COR-L47 (cell line): ENCODE results near the gene EPN2.
"Not testable (repeated sequence)": the region's sequence is repeated elsewhere in the genome, so short reads cannot be mapped to it uniquely, and the experiment has no call there.

ENCODE experiments used
- DNase-seq: peaks from one replicate; lab custom pipeline; 2025; lab: John Stamatoyannopoulos, UW

The EPN2 gene

DNA sequence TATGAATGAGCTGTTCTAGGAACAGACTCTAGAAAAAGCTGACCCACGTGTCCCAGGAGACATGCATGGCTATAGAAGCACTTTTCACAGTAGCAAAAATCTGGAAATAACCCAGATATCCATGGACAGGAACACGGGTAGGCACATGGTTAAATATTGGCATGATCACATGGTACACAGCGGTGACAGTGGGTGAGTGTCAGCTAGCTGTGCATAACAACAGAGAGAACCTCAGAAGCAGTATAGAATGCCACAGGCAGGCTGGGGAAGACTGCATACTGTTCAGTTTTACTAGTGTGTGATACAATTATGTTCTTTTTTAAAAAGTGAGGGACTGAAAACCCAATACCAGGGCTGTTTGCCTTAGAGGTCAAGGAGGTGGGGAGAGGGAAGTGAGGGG, 31.4 kb downstream of the EPN2 start:
- no peak for DNase-seq

DNA sequence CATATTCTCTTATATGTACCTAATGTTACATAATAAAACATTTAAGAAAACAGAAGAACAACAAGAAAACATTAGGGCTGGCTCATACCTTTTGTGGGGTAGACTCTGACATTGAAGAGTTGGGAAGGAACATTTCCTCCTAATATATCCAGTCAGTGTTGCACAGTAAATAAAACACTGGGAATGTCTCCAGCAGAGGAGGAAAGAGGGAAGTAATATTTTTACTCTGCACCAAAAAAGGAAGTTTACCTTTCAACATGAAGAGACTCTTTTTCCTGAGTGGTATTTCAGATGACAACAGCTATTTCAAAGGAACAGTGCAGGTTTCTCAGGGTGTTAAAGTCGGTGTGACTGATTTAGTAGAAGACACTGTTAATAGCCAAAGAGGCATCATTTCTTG, 31.9 kb downstream of the EPN2 start:
- no peak for DNase-seq

DNA sequence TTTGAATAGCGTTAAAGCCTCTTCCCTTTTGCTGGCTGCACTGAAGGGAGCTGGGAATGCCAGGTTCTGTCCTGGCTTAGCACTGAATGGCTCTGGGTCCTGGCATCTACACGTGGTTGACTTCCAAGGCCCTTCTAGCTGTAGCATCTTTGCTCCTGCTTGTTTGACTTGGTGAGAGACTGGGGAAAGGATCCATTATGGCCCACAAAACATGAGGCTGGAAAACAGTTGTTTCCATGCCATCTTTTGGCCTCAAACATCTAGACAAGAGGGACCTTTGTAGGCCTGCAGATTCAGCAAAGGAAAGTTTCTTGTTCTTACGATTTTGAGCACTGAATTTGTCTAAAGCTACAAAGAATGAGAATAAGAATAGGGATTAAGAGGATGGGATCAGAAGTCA, 32.5 kb downstream of the EPN2 start:
- no peak for DNase-seq

DNA sequence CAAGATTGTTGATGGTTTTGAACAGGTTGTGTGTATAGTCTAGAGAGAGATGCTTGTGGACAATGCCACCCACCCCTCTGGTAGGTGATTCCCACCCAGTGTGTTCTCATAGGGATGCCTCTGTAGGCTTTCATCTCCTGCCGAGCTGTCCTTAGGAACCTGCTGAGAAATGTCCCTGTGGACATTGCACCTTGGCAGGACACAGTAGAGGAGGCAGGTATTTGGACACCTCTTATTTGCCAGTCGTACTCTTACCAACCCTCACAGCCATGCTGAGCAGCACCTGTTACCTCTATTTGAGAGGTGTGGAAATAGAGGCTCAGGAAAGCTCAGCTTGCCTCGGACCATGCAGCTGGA, 33.2 kb downstream of the EPN2 start:
- no peak for DNase-seq

DNA sequence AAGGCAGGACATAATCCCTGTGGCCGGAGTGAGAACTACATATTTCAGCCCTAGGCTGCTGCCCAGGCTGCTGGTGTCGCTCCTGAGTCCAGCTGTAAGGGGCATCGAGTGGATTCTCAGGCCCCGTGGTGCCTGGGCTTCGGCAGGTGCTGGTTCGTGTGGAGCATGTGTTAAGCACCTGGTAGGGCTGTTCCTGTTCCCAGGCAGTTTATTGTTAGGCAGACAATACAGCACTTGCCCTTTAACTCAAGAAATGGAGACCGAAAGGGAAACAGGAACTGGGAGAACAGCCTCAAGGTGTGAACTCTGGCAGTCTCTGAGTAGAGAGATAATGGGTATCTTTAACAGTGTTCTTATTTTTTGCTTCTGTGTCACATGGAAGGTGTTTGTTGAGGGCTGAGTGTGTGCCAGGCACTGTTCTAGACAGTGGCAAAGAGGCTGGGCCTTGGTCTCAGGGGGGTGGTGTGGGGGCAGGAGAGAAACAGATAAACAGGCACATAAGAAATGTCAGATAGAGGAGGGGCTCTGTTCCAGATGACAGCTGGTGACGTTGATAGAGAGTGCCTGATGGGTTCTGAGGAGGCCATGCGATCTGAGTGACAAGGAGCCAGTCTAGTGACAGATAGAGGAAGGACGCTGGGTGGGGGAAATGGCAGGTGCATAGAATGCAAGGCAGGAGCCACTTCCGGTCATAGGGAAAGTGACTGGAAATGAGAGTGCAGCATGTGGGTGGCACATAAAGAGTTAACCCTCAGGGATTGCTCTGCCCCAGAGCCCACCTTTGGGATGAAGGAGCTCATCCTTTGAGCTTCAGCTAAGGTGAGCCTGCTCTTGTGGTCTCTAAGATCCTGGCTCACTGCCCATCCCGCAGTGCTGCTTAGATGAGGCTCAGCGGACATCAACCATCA, 33.8 kb downstream of the EPN2 start:
- DNase-seq = peak; percentile 11

DNA sequence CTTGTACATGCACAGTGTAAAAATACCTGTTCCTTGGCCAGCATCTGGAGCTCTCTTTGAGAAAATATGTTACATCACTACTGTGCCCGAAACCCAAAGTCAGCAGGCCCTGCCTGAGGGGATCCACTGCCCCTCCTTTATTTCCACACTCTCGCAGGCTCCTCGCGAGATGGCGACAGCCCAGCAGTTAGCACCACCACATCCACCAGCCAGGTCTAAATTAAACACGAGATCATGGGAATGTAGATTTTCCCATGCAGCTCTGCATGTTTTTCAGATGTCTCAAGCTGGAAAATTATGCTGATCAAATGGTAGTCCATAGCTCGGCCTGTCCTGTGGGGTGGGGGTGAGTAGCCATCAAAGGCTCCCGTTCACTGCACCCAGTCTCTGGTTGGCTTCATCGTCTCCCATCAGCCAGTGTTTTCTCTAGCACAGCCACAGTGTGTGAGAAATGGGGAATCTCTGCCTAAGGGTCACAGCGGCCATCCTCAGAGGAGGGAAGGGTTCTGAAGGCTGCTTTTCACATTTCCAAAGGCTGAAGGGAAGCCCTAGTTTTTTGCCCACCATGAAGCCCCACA, 34.7 kb downstream of the EPN2 start:
- DNase-seq = no peak

DNA sequence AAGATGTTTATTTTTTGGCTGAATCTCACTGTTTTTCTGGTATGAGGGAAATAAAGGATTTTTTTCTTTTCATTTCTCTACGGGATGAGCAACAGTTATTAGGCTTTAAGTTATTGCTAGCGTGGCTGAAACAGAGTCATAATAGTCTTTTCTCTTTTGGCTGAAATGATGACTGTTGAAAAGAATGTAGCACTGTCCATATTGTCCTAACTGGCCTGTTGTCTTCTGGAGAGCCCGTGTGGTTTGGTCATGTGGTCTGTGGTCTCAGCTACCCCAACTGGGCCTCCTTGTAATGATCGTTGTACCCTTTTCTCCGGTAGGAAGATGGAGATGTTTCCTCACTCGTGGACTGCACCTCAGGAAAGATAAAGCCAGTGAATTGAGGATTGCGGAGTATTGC, 36.6 kb downstream of the EPN2 start:
- no peak for DNase-seq

DNA sequence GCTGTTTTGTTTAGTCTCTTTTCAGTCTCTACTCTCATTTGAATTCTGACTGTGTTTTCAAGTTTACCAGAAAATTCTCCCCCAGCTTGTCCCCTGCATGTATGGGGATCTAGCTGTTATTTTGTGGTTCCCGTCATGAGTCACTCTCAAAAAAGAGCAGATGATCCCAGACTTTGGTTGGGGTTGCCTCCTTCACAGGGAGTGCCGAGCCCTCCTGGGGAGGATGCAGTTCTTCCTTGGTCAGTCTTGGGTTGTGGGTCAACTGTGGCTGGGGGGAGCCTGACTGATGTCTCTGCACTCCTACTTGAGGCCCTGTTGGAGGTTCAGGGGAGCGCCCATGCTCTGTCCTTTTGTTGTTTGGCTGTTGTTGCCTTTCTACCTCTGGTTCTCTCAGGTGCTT, 37.7 kb downstream of the EPN2 start:
- DNase-seq = no peak

DNA sequence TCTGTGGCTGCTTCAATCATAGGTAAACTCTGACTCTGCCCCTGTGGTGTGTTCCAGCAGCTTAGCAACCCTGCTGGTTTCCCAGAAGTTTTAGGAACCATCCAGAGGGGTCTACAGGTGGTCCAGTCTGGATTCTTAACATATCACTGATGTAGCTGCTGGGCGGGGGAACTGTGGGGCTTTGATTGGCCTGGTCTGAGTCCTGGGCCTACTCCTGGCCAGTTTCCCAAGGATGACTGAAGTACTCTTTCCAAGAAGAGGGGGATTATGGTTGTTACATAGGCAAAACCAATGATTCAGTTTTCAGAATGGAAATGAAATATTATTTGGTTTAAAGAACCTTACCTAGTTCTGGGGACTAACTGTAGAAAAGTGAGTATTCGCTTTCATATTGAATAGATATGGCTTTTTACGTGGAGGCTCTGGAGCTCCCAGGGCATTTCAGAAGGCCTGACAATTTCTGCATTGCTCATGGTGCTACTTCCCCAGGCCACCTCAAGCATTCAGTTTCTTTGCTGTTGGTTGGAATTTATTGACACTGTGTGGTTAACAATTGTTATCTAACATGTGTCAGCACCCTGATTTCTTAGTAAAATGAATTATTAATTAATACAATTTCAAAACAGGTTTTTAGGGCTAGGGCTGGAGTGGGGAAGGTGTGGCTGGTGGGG, 38.4 kb downstream of the EPN2 start:
- no peak for DNase-seq

DNA sequence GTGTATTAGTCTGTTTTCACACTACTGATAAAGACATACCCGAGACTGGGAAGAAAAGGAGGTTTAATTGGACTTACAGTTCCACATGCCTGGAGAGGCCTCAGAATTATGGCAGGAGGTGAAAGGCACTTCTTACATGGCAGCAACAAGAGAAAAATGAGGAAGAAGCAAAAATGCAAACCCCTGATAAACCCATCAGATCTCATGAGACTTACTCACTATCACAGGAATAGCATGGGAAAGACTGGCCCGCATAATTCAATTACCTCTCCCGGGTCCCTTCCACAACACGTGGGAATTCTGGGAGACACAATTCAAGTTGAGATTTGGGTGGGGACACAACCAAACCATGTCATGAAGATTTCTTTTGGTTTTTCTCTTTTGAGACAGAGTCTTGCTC, 41.1 kb downstream of the EPN2 start:
- not testable (repeated sequence) for DNase-seq

DNA sequence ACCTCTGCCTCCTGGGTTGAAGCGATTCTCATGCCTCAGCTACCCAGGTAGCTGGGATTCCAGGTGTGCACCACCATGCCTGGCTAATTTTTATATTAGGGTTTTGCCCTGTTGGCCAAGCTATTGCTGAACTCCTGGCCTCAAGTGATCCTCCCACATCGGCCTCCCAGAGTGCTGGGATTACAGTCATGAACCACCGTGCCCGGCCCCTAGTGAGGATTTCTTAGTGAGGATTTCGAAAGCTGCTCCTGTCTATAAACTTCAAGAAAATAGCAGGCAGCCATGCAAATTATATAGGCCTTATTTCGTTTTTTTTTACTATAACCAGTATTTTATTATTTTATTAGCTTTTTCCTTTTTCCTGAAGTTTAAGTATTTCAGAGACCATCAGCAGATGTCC, 41.6 kb downstream of the EPN2 start:
- no peak for DNase-seq

DNA sequence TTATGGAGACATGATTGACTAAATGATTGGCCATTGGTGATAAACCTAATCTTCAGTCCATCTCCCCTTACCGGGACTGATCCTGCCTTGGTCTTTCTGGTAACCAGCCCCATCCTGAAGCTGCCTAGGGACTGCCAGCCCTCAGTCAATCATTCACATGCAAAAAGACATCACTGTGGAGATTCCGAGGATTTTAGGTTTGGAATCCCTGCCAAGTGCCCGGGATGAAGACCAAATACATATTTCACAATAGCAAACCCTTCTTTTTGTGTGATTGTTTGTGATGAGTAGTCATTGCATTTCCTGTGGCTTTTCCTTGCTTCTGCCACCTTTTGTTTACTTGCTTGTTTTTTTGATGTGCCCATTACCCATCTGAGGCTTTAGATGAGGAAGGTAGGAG, 44.0 kb downstream of the EPN2 start:
- no peak for DNase-seq

DNA sequence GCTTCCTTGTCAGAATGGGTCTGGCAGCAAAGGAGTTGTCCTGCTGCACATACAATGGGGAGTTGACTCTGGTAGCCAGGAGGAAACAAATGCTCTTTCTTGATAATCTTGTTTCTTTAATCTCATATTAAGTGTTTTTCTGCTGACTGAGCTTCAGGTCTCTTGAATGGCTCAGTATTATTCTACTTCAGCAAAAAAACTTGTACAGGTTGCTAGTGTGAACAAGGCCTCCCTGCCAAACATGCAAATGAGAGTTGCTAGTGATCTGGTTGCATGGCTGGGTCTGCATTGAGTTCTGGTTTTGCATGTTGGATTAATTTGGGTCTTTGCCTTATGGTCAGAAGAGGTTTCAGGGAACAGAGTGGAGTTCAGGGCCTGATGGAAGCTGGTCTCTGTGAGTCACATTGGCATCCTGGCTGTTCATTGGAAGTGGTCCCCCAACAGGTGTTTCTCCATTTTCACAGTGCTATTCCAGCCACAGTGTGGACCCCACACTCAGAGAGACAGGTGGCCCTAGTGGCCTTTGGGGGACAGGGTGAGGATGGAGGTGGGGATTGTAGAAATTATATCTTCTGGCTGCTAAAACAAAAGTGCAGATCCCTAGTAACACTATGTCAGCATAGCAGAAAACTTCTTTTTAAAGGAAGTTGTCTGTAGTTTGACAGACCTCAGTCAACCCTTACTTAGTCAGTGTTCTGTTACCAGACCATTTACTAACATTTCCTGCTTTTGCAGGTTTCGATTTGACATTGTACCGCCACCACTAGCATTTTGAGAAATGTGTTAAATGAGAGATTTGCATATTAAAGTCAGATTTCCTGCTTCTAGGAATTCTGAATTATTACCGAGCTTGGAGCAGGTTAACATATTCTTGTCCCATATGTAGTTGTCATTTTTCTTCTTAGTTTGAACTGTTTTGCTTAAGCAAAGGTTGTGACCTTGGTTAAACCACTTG, 47.1 kb downstream of the EPN2 start:
- DNase-seq = no peak

DNA sequence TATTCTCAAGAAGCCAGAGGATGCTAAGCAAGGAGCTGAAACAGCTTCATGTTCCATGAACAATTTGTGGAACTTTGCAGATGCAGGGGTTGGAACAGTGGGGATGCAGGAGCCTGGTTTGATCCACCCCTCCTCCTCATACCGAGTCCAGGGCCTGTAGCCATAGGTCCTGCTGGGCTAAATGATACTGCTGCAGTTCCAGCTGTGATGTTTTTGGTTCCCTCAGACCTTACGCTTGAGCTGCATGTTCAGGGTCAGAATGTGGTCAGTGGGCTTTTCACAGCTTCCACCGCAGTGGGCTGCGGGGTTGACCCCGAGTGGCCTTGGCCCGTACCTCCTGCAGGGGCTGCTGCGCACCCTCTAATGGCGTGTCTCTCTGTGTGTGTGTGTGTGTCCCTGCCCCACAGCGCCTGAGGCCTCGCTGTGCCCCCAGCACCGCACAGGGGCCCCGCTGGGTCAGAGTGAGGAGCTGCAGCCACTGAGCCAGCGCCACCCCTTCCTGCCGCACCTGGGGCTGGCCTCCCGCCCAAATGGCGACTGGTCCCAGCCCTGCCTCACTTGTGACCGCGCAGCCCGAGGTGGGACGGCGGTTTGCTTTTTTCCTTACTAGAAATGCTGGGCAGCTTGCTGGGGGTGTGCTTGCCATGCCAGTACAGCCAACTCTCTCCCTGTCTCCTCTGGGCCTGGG, 48.2 kb downstream of the EPN2 start:
- no peak for DNase-seq

DNA sequence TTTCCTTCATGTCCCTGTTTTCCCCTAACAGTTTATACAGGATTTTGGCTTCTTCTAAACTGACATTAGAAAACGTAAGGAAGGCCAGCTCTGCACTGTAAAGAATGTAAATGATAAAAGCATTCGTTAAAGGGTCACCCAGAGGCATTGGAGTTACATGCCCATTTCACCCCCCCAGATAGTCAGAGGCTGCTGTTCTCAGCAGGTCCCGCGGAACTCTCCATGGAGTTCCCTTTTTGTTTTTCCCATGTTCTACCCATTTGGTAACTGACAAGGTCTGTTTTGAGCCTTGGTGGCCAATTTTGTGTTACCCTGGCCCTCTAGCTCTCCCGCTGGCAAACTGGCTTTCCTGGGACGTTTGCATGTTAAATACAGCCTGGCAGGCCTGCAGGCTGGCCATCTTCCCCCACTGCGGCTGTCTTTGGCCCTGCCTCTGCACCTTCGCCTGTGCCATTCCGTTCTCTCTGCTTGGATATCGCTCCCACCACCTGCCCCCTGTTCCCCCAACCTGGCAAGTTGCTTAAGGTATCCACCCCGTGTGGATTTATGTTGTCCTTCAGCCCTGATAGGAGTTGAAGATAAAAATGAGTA, 49.7 kb downstream of the EPN2 start:
- no peak for DNase-seq

DNA sequence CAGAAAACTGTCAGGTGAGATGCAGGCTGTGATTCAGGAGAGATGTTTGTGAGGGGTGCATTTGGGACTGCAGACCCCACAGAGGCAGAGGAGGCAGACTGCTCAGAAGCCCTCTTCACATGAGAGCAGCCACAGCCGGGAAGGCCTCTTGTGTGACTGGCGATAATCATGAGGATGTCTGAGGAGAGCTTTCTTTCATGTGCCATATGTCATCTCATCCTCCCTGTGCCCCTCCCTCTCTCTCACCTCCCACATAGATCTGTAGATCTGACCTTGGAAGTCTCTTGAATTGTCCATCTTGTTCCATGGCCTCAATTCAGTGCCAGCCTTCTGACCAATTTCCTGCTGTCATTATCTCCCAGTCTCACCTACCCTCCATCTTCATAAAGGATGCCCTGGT, 50.5 kb downstream of the EPN2 start:
- DNase-seq = no peak

DNA sequence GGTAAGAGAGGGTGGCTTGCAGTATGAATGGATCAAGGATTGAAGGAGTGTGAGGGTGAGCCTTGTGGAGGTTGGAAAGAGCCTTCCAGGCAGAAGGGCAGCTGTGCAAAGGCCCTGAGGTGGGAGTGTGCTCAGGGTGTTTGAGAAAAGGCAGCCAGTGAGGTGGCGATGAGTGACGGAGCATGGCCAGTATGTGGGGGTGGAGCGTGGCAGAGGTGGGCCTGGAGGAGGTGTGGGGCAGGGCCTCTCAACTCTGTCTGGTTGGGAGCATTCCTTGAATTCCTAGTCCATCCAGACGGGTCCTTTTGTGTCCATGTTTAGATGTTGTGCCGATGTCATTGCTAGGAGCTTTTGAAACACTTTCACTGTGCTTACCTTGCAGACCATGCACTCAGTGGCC, 51.3 kb downstream of the EPN2 start:
- no peak for DNase-seq

DNA sequence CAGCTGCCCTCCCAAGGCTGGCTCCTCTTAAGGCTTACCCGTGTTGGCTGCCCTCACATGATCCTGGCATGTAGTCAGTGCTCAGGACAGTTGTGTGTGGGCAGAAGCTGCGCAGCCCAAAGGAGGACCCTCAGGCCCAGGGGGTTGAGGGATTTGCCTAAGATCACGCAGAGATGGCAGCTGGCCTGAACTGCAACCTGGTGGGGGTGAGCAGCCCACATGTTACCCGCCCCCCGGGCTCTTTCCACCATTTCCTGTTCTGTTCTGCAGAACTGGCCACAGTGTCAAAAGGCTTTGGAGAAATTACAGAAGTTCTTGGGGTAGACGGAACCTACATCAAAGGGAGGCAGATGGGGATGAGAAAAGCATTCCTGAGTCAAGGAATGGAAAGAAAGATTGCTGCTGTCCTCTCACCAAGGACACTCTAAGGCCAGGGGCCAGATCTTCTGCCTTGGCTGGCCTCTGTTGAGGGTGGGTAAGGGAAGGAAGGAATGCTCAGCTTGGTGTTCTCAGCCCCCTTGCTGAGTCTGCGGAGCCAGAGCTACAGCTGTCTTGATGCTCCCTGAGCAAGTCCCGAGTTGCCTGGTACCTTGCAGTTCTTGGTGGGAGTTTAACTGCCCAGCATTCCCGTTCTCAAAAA, 53.0 kb downstream of the EPN2 start:
- DNase-seq = no peak

DNA sequence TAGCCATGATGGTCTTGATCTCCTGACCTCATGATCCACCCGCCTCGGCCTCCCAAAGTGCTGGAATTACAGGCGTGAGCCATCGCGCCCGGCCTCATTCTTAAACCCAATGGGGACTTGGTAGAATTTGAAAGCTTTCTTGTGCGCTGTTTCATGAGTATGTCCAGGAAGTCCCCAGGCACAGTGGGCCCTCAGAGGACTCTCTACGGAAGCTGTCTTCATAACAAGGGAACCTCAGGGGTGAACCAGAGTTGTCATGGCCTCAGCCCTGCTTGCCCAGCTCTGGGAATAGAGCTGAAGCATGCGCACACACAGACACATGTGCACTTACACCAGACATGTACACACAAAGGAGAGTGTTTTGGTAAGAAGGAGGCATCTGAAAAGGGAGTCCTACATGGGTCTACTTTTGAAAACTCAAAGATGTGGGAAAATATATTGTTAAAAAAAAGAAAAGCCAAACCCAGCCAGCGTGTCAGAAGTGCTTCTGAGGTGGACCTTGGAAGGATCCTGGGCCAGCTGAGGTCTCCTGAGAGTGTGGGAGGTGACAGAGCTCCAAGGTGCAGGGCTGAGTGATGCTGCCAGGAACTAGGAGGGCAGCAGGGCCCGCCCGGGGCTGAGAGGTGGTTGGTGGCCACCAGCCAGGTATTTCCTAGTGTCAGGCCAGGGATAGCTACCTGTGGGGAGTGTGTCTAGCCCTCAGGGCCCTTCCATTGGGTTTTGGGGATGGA, 54.6 kb downstream of the EPN2 start:
- no peak for DNase-seq

DNA sequence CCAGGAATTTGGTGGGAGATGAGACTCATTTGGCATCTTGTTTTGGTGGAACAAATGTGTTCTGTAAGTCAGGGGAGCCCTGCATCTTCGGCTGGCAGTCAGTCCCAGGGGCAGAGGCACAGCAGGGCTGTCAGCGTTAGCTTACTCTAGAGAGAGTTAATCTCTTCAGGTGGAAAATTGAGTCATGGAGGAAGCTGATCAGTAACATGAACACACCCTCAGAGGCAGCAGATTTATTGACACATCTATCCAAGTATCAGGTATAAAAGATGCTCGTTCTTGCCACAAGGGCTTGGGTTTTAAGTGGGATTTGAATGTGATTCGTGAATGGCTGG, 55.2 kb downstream of the EPN2 start:
- no peak for DNase-seq
